SH-SY5Y (cell line): ENCODE data around the gene TANGO6.

Experiments
- GATA2 ChIP-seq: IDR thresholded peaks from 2 replicates; pipeline ENCODE4 v1.6.1; 2011; ENCODE audit warnings: mild to moderate bottlenecking, low read depth, low read length
- GATA3 ChIP-seq: IDR thresholded peaks from 2 replicates; pipeline ENCODE4 v1.6.1; 2011; ENCODE audit warnings: low read depth, mild to moderate bottlenecking, low read length, moderate library complexity

TANGO6 gene

GRCh38 chr16:68961778-68962402 lies 118.6 kb downstream of the TANGO6 start:
- no peak for TF ChIP-seq GATA3
- no peak for TF ChIP-seq GATA2

GRCh38 chr16:68969338-68969737 lies 126.0 kb downstream of the TANGO6 start:
- no peak for TF ChIP-seq GATA3
- no peak for TF ChIP-seq GATA2

- TF ChIP-seq GATA2, result no peak
These were observed 128.7 kb downstream of the TANGO6 start for GRCh38 chr16:68972013-68972412.

GRCh38 chr16:68972720-68973119 lies 129.4 kb downstream of the TANGO6 start:
- TF ChIP-seq GATA3, result no peak

- TF ChIP-seq GATA2 (no peak), GATA3 (no peak)
These were observed 130.3 kb downstream of the TANGO6 start for GRCh38 chr16:68973611-68974120.

GRCh38 chr16:68978303-68978954 lies 135.1 kb downstream of the TANGO6 start:
- no peak for TF ChIP-seq GATA2
- no peak for TF ChIP-seq GATA3

- TF ChIP-seq GATA3 (no peak), GATA2 (no peak)
These were observed 137.5 kb downstream of the TANGO6 start for GRCh38 chr16:68980695-68981315.

- TF ChIP-seq GATA3, result no peak
- no peak for TF ChIP-seq GATA2
These were observed 138.6 kb downstream of the TANGO6 start for GRCh38 chr16:68981971-68982370.

GRCh38 chr16:68984467-68984866 lies 141.1 kb downstream of the TANGO6 start:
- TF ChIP-seq GATA2 (no peak), GATA3 (no peak)

GRCh38 chr16:68985268-68985667 lies 141.9 kb downstream of the TANGO6 start:
- TF ChIP-seq GATA2, result no peak
- no peak for TF ChIP-seq GATA3

GRCh38 chr16:68985855-68986254 lies 142.5 kb downstream of the TANGO6 start:
- TF ChIP-seq GATA3 (no peak), GATA2 (no peak)

GRCh38 chr16:68987734-68988457 lies 144.6 kb downstream of the TANGO6 start:
- TF ChIP-seq GATA3 (no peak), GATA2 (no peak)

- no peak for TF ChIP-seq GATA3
- no peak for TF ChIP-seq GATA2
These were observed 147.7 kb downstream of the TANGO6 start for GRCh38 chr16:68991075-68991474.

- TF ChIP-seq GATA2, result no peak
- TF ChIP-seq GATA3, result no peak
These were observed 149.2 kb downstream of the TANGO6 start for GRCh38 chr16:68992521-68992920.

- TF ChIP-seq GATA3, result no peak
- no peak for TF ChIP-seq GATA2
These were observed 150.1 kb downstream of the TANGO6 start for GRCh38 chr16:68993456-68993855.
